Measurements from ENCODE around the gene RBFOX2.

The RBFOX2 gene

GRCh38 chr22:35893698-35894097 lies 134.9 kb downstream of the RBFOX2 start:
- no peak for DNase-seq

- no peak for DNase-seq
These were observed 136.4 kb downstream of the RBFOX2 start for GRCh38 chr22:35892192-35892591.

GRCh38 chr22:35891442-35891841 lies 137.2 kb downstream of the RBFOX2 start:
- no peak for DNase-seq

- DNase-seq: no peak
These were observed 139.6 kb downstream of the RBFOX2 start for GRCh38 chr22:35889071-35889470.

- no peak for DNase-seq
These were observed 140.3 kb downstream of the RBFOX2 start for GRCh38 chr22:35888181-35888870.

GRCh38 chr22:35887296-35887875 lies 141.2 kb downstream of the RBFOX2 start:
- no peak for DNase-seq

GRCh38 chr22:35886309-35886708 lies 142.3 kb downstream of the RBFOX2 start:
- DNase-seq: no peak

- no peak for DNase-seq
These were observed 144.1 kb downstream of the RBFOX2 start for GRCh38 chr22:35884529-35884928.

GRCh38 chr22:35883031-35883620 lies 145.5 kb downstream of the RBFOX2 start:
- no peak for DNase-seq

GRCh38 chr22:35882211-35883030 lies 146.2 kb downstream of the RBFOX2 start:
- DNase-seq: no peak

- no peak for DNase-seq
These were observed 149.3 kb downstream of the RBFOX2 start for GRCh38 chr22:35879351-35879750.

GRCh38 chr22:35873426-35873825 lies 155.2 kb downstream of the RBFOX2 start:
- no peak for DNase-seq

- no peak for DNase-seq
These were observed 156.2 kb downstream of the RBFOX2 start for GRCh38 chr22:35872451-35872850.

- DNase-seq: no peak
These were observed 157.9 kb downstream of the RBFOX2 start for GRCh38 chr22:35870517-35871293.

- no peak for DNase-seq
These were observed 159.7 kb downstream of the RBFOX2 start for GRCh38 chr22:35868938-35869337.

GRCh38 chr22:35866651-35867050 lies 162.0 kb downstream of the RBFOX2 start:
- DNase-seq: no peak

- no peak for DNase-seq
These were observed 164.0 kb downstream of the RBFOX2 start for GRCh38 chr22:35864545-35865165.

GRCh38 chr22:35863432-35863831 lies 165.2 kb downstream of the RBFOX2 start:
- DNase-seq: no peak

- no peak for DNase-seq
These were observed 165.9 kb downstream of the RBFOX2 start for GRCh38 chr22:35862697-35863096.

- DNase-seq: no peak
These were observed 167.2 kb downstream of the RBFOX2 start for GRCh38 chr22:35861451-35861850.

- no peak for DNase-seq
These were observed 167.8 kb downstream of the RBFOX2 start for GRCh38 chr22:35860837-35861236.

- DNase-seq: no peak
These were observed 168.4 kb downstream of the RBFOX2 start for GRCh38 chr22:35860087-35860733.

Data from T1000 (cell line).